ENCODE measurements around the gene KRT79. TPM values are rescaled to one million over a fixed set of nuclear protein-coding genes. Genes with fewer than 3 reads are reported as not detected.
"Not testable (repeated sequence)": the region's sequence is repeated elsewhere in the genome, so short reads cannot be mapped to it uniquely, and the experiment has no call there.

KRT79 gene
- not detected for polyA plus RNA-seq (2012; ENCODE audit: insufficient read depth, insufficient read length)

- no peak for DNase-seq (ENCODE audit: low read depth, low spot score)
- H3K4me3 ChIP-seq (ENCODE audit: low read length): no peak within 1 kb of the TSS
Observed at GRCh38 chr12:52833922-52834726, at the start of gene KRT79. KRT79 (minus strand) TSS chr12:52834311; CDS start chr12:52834260, 51 bp downstream.

GRCh38 chr12:52880499-52880898 lies 46.4 kb upstream of the KRT79 start:
- DNase-seq (ENCODE audit: low read depth, low spot score); H3K4me3 ChIP-seq (ENCODE audit: low read length): not testable (repeated sequence)

GRCh38 chr12:52879394-52880351 lies 45.6 kb upstream of the KRT79 start:
- peak; percentile 54 for DNase-seq (ENCODE audit: low read depth, low spot score)
- peak overlapping the region; percentile 46 for H3K4me3 ChIP-seq (ENCODE audit: low read length)

- no peak for DNase-seq (ENCODE audit: low read depth, low spot score)
- H3K4me3 ChIP-seq (ENCODE audit: low read length): no peak overlapping the region
Observed at GRCh38 chr12:52878507-52879393, 44.6 kb upstream of the KRT79 start.

GRCh38 chr12:52877242-52877641 lies 43.1 kb upstream of the KRT79 start:
- H3K4me3 ChIP-seq (ENCODE audit: low read length): no peak overlapping the region
- no peak for DNase-seq (ENCODE audit: low read depth, low spot score)

GRCh38 chr12:52876372-52876771 lies 42.3 kb upstream of the KRT79 start:
- no peak for DNase-seq (ENCODE audit: low read depth, low spot score)
- H3K4me3 ChIP-seq (ENCODE audit: low read length): no peak overlapping the region

- no peak for DNase-seq (ENCODE audit: low read depth, low spot score)
- H3K4me3 ChIP-seq (ENCODE audit: low read length): no peak overlapping the region
Observed at GRCh38 chr12:52874573-52875435, 40.7 kb upstream of the KRT79 start.

- DNase-seq (ENCODE audit: low read depth, low spot score): no peak
- no peak overlapping the region for H3K4me3 ChIP-seq (ENCODE audit: low read length)
Observed at GRCh38 chr12:52873832-52874572, 39.9 kb upstream of the KRT79 start.

- no peak overlapping the region for H3K4me3 ChIP-seq (ENCODE audit: low read length)
- DNase-seq (ENCODE audit: low read depth, low spot score): no peak
Observed at GRCh38 chr12:52873513-52873831, 39.4 kb upstream of the KRT79 start.

GRCh38 chr12:52872644-52873389 lies 38.7 kb upstream of the KRT79 start:
- no peak for DNase-seq (ENCODE audit: low read depth, low spot score)
- H3K4me3 ChIP-seq (ENCODE audit: low read length): no peak overlapping the region

- H3K4me3 ChIP-seq (ENCODE audit: low read length): no peak overlapping the region
- DNase-seq (ENCODE audit: low read depth, low spot score): no peak
Observed at GRCh38 chr12:52871291-52872039, 37.4 kb upstream of the KRT79 start.

- no peak for DNase-seq (ENCODE audit: low read depth, low spot score)
- no peak overlapping the region for H3K4me3 ChIP-seq (ENCODE audit: low read length)
Observed at GRCh38 chr12:52870361-52871290, 36.5 kb upstream of the KRT79 start.

GRCh38 chr12:52867642-52868041 lies 33.5 kb upstream of the KRT79 start:
- peak; percentile 53 for DNase-seq (ENCODE audit: low read depth, low spot score)
- H3K4me3 ChIP-seq (ENCODE audit: low read length): no peak overlapping the region

- H3K4me3 ChIP-seq (ENCODE audit: low read length): no peak overlapping the region
- no peak for DNase-seq (ENCODE audit: low read depth, low spot score)
Observed at GRCh38 chr12:52867152-52867551, 33.0 kb upstream of the KRT79 start.

Data from Jurkat, Clone E6-1 (cell line).